ENCODE measurements around the gene CDK6.

DNA sequence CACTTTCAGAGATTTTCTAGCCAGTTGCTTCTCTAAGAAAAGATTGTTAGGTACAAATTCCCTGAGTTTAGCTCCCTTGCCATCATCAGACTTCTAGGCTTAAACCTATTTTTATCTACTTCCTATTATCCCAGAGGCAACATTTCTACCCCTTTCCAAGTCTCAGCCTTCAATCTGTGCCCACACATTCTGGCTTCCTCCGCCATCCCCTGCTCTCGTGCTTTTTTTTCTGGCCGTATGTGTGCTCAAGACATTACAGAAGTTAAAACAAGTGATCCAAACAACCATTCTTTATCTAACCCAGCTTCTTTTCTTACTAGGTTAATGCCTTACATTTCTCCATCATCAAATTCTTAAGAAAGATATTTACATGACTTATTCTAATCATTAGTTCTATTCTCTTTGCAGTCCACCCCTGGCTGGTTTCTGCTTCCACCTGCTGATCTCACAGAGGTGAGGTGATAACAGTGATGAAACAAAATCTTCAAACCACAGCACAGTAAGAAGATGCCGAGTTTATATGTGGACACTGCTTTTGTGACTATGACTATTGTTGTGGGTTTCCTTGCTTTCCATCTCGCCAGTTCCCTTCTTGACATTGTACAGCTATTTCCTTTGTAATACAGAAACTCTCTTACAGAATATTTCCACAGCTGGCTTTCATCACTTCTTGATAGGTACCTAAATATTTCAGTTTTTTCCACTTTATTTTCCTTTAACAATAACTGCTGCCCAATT, 18.3 kb upstream of the CDK6 start:
- TF ChIP-seq, protein P1, sequence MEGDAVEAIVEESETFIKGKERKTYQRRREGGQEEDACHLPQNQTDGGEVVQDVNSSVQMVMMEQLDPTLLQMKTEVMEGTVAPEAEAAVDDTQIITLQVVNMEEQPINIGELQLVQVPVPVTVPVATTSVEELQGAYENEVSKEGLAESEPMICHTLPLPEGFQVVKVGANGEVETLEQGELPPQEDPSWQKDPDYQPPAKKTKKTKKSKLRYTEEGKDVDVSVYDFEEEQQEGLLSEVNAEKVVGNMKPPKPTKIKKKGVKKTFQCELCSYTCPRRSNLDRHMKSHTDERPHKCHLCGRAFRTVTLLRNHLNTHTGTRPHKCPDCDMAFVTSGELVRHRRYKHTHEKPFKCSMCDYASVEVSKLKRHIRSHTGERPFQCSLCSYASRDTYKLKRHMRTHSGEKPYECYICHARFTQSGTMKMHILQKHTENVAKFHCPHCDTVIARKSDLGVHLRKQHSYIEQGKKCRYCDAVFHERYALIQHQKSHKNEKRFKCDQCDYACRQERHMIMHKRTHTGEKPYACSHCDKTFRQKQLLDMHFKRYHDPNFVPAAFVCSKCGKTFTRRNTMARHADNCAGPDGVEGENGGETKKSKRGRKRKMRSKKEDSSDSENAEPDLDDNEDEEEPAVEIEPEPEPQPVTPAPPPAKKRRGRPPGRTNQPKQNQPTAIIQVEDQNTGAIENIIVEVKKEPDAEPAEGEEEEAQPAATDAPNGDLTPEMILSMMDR (conservative IDR thresholded peaks at IDR 0.05; ENCODE audit: low read depth, low read length) = no peak
- TF ChIP-seq EZH2 (IDR thresholded peaks at IDR 0.05; ENCODE audit: borderline replicate concordance, low read depth, low read length, poor library complexity, severe bottlenecking) = no peak

All from A673 (cell line).